MM.1S (cell line): Measurements from ENCODE around the gene FTH1.

Experiments
- DNase-seq: peaks from one replicate; pipeline ENCODE4 v3.0.0-alpha.2; 2015
- H2AFZ ChIP-seq: fragments of 300-600 bp; sonication (generic); 2 replicates; pipeline ENCODE4 v1.6.0; 2016; ENCODE audit warnings: antibody characterized with exemption, low read length
- H3F3A ChIP-seq: fragments of 300-600 bp; sonication (generic); 2 replicates; pipeline ENCODE4 v1.6.1; 2016; ENCODE audit warnings: mild to moderate bottlenecking, antibody characterized with exemption, low read length, moderate library complexity, mixed read lengths; ENCODE audit not compliant: insufficient read depth
- H3K27ac ChIP-seq: fragments of 300-600 bp; sonication (generic); 2 replicates; pipeline ENCODE4 v1.5.1; 2016; ENCODE audit warnings: mild to moderate bottlenecking, low read length
- H3K27me3 ChIP-seq: fragments of 300-600 bp; sonication (generic); replicated peaks from 2 replicates; pipeline ENCODE4 v1.6.0; 2016; ENCODE audit warnings: low read length; ENCODE audit not compliant: insufficient read depth
- H3K36me3 ChIP-seq: fragments of 300-600 bp; sonication (generic); replicated peaks from 2 replicates; pipeline ENCODE4 v1.6.1; 2016; ENCODE audit warnings: mild to moderate bottlenecking, low read length, mixed read lengths; ENCODE audit not compliant: insufficient read depth
- H3K4me1 ChIP-seq: fragments of 300-600 bp; sonication (generic); 2 replicates; pipeline ENCODE4 v1.6.1; 2016; ENCODE audit warnings: low read length, mixed read lengths
- H3K4me2 ChIP-seq: fragments of 300-600 bp; sonication (generic); 2 replicates; pipeline ENCODE4 v1.6.0; 2016; ENCODE audit warnings: low read depth, low read length
- H3K4me3 ChIP-seq: fragments of 300-600 bp; sonication (generic); 2 replicates; pipeline ENCODE4 v1.5.1; 2016; ENCODE audit warnings: low read length, mixed read lengths
- H3K79me2 ChIP-seq: fragments of 300-600 bp; sonication (generic); 2 replicates; pipeline ENCODE4 v1.6.1; 2016; ENCODE audit warnings: mixed run types, low read length, mixed read lengths
- H3K9ac ChIP-seq: fragments of 300-600 bp; sonication (generic); 2 replicates; pipeline ENCODE4 v1.6.1; 2016; ENCODE audit warnings: low read length, mixed read lengths
- H3K9me2 ChIP-seq: fragments of 300-600 bp; sonication (generic); replicated peaks from 2 replicates; pipeline ENCODE4 v1.6.1; 2016; ENCODE audit warnings: mild to moderate bottlenecking, low read length, mixed read lengths; ENCODE audit not compliant: insufficient read depth
- H3K9me3 ChIP-seq: fragments of 300-600 bp; sonication (generic); replicated peaks from 2 replicates; pipeline ENCODE4 v1.6.1; 2016; ENCODE audit warnings: mild to moderate bottlenecking, low read length, mixed read lengths; ENCODE audit not compliant: insufficient read depth
- H4K20me1 ChIP-seq: fragments of 300-600 bp; sonication (generic); 2 replicates; pipeline ENCODE4 v1.6.1; 2016; ENCODE audit warnings: mild to moderate bottlenecking, low read length, moderate library complexity, mixed read lengths; ENCODE audit not compliant: insufficient read depth
- EZH2 ChIP-seq: fragments of 300-600 bp; sonication (generic); optimal IDR thresholded peaks from 2 replicates; pipeline ENCODE3; 2017; ENCODE audit warnings: low read depth, mild to moderate bottlenecking, antibody characterized with exemption, low read length, mixed read lengths
- EZH2phosphoT487 ChIP-seq: fragments of 300-600 bp; sonication (generic); IDR thresholded peaks from 2 replicates; pipeline ENCODE4 v1.6.1; 2018; ENCODE audit warnings: antibody characterized with exemption, low read length
- TF ChIP-seq, protein P1 (sequence below): fragments of 300-600 bp; sonication (generic); IDR thresholded peaks from 2 replicates; pipeline ENCODE4 v1.5.1; 2016; ENCODE audit warnings: antibody characterized with exemption, low read length, mixed read lengths

FTH1 gene

DNA sequence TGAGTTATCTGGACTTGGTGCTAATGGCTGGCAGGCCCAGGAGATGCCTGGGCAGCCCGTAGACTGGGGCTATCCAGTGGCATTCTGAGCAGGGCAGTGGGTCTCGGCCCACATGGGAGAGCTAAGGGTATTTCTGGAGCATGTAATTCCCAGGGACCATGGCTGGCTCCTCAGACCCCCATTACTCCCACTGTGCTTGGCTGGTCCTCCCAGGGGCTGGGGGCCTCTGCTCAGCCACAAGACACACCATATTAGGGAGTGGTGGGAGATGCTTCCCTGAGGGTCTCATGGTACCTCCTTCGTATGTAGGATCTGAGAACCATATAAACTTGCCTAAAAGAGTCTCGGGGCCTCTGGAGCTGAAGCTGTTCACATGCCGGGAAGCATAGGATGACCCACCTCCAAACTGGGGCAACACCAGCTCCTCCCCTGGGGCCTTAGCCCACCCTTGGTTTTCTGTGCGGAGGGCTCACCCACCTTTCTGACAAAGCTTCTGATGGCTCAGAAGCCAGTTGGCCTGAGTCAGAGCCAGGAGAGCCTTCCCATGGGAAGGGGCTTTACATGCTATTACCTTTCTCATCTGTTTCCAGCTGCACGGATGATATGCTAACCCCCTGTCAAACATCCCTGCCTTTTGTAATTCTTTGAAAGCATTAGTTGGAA is 9.5 kb upstream of the FTH1 start:
- no peak overlapping the region for H3K4me2 ChIP-seq
- no peak overlapping the region for H3K27ac ChIP-seq
- TF ChIP-seq EZH2phosphoT487 (no peak), EZH2 (no peak)
- TF ChIP-seq, protein P1, sequence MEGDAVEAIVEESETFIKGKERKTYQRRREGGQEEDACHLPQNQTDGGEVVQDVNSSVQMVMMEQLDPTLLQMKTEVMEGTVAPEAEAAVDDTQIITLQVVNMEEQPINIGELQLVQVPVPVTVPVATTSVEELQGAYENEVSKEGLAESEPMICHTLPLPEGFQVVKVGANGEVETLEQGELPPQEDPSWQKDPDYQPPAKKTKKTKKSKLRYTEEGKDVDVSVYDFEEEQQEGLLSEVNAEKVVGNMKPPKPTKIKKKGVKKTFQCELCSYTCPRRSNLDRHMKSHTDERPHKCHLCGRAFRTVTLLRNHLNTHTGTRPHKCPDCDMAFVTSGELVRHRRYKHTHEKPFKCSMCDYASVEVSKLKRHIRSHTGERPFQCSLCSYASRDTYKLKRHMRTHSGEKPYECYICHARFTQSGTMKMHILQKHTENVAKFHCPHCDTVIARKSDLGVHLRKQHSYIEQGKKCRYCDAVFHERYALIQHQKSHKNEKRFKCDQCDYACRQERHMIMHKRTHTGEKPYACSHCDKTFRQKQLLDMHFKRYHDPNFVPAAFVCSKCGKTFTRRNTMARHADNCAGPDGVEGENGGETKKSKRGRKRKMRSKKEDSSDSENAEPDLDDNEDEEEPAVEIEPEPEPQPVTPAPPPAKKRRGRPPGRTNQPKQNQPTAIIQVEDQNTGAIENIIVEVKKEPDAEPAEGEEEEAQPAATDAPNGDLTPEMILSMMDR = no peak

DNA sequence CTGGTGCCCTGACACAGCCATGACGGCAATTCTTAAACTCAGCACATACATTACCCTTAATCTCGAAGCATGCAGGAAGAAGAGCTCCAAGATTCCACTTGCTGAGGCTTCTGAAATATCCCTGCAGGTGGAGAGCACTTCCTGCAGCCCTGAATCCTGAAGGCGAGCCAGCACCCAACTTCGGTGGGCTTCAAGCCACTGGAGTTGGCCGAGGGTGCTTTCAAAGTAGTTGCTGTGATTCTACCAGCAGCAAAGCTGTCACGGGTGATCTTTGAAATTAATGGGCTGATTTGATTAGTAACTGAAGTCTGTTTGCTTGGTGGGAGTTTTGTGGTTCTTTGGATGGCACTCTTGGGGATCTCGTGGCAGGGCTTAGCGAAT is 9.0 kb upstream of the FTH1 start:
- no peaks in the 10 kb centered on the region for H3K9me3 ChIP-seq
- TF ChIP-seq EZH2phosphoT487 (no peak), EZH2 (no peak)
- TF ChIP-seq, protein P1 = no peak
- H3K9ac ChIP-seq = no peak overlapping the region
- H3K36me3 ChIP-seq = no peaks in the 10 kb centered on the region
- no peaks in the 10 kb centered on the region for H4K20me1 ChIP-seq
- H3F3A ChIP-seq = no peaks in the 10 kb centered on the region
- H3K4me1 ChIP-seq = peaks cover 10% of the 10 kb centered on the region
- H3K27me3 ChIP-seq = no peaks in the 10 kb centered on the region
- no peak for DNase-seq
- no peak overlapping the region for H3K27ac ChIP-seq
- H2AFZ ChIP-seq = no peak overlapping the region
- no peak overlapping the region for H3K4me3 ChIP-seq
- no peak overlapping the region for H3K4me2 ChIP-seq
- H3K79me2 ChIP-seq = no peaks in the 10 kb centered on the region
- H3K9me2 ChIP-seq = no peaks in the 10 kb centered on the region

More for the DNA sequence above, 9.5 kb upstream of the FTH1 start:
- Histone ChIP-seq H3F3A (no peaks in the 10 kb centered on the region), H3K27me3 (no peaks in the 10 kb centered on the region), H3K36me3 (no peaks in the 10 kb centered on the region), H2AFZ (no peak overlapping the region), H3K9ac (no peak overlapping the region), H3K9me2 (no peaks in the 10 kb centered on the region), H3K4me3 (no peak overlapping the region), H3K4me1 (peaks cover 10% of the 10 kb centered on the region), H3K79me2 (no peaks in the 10 kb centered on the region), H3K9me3 (no peaks in the 10 kb centered on the region), H4K20me1 (no peaks in the 10 kb centered on the region)
- DNase-seq = no peak

DNA sequence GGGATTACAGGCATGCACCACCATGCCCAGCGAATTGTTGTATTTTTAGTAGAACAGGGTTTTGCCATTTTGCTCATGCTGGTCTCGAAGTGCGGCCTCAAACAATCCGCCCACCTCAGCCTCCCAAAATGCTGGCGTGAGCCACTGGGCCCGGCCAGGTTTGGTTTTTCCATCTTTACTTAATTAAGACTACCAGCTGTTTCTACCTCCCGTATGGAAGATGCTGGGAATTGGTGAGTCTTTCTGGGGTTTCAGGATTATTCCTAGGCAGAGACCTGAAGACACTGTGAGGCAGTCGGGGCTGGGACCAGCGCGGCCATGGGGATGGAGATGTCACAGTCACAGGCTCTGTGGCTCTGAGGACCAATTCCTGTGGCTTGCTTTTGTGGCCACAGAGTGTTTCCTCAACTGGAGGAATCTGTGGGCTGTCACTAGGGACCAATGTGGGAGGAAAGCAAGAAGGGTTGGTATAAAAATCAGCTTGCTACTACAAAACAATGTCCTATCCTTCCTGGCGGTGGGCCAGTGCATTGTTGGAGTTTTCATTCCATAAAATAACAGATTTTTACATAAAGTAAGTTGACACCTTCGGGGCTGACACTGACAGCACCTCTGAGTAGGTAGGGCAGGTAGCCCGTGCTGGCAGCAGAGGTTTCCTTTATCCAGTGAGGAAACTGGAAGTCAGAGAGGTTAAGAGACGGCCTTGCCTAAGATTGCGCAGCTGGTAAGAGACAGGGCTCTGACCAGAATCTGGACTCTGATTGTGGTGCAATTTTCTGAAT is 8.4 kb upstream of the FTH1 start:
- Histone ChIP-seq H3K27me3 (no peaks in the 10 kb centered on the region), H3K4me1 (peaks cover 10% of the 10 kb centered on the region), H3K9me2 (no peaks in the 10 kb centered on the region), H3K4me3 (no peak overlapping the region), H3F3A (no peaks in the 10 kb centered on the region), H2AFZ (no peak overlapping the region), H4K20me1 (no peaks in the 10 kb centered on the region), H3K79me2 (no peaks in the 10 kb centered on the region), H3K27ac (no peak overlapping the region), H3K36me3 (no peaks in the 10 kb centered on the region), H3K9me3 (no peaks in the 10 kb centered on the region), H3K9ac (no peak overlapping the region), H3K4me2 (no peak overlapping the region)
- TF ChIP-seq, protein P1 = no peak
- TF ChIP-seq EZH2 (no peak), EZH2phosphoT487 (no peak)
- no peak for DNase-seq
